HG03039 (cell line): ENCODE measurements around the gene CTTNBP2NL.

Experiments used
- ATAC-seq: cut with Tn5 transposase; IDR thresholded peaks from one replicate; pipeline ENCODE4 v1.9.1; 2021; ENCODE audit warnings: mild to moderate bottlenecking, moderate library complexity; ENCODE audit not compliant: unreplicated experiment

CTTNBP2NL gene

DNA sequence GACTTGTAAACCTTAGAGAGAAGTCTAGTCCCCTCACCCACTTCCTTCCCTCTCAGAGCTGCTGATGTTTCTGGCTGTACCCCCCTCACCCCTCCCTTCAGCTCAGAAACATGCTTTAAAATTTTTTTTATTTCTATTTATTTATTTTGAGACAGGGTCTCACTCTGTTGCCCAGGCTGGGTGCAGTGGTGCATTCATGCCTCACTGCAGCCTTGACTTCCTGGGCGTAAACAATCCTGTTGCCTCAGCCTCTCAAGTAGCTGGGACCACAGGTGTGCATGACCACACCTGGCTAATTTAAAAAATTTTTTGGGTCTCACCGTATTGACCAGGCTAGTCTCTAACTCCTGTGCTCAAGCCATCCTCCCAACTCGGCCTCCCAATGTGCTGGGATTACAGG lies 109.9 kb downstream of the CTTNBP2NL start:
- ATAC-seq, result no peak

DNA sequence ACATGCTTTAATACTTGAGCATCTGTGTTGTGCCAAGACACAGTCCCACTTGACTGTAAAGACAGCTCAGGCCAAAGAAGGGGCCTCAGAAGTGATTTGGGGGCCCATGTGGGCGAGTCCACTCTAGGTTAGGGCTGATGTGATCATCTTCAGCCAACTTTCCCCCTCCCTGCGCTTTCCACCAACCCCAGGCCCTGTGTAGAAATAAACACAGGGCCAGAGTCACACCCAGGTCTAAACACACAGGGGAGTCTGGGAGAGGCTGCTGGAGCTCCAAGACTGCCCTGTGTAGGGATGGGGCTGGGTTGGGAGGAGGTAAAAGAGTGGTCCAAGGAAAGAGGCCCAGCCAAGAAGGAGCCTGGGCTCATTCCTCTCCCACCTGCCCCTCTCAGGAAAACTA lies 110.3 kb downstream of the CTTNBP2NL start:
- ATAC-seq, result no peak

DNA sequence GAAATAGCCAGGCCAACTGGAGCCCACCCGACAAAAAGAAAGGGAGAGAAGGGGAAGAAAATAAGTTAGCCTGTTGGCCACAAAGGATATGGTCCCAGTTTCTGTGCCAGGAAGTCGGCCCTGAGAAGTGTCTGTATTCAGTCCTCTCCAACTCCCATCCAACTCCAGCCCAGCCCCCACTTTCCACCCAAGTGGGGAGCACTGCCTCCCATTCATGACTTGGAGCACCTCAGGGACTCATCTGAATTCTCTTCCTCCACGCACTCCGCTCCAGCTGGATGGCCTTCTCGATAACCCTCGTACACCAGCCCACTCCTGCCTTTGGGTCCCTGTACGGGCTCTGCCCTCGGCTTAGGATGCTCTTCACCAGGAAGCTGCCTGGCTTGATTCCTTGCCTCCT lies 110.7 kb downstream of the CTTNBP2NL start:
- ATAC-seq, result no peak

GRCh38 chr1:112507336-112507735 lies 111.3 kb downstream of the CTTNBP2NL start:
- ATAC-seq, result no peak

DNA sequence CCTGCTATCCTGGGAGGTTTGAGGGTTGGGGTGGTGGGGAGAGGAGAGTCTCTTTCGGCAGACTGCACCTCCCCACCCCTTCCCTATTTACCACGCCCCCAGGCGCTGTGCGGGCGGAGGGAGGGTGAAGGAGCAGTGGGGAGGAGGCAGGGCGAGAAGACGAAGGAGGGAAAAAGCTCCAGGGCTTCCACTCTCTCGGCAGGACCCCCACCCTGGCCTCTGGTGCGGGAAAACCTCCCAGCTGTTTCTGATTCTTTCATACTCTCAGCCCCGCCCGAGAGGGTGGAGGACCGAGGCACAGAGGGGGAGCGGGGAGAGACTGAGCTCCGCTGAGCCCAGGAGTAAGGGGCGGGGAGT lies 111.9 kb downstream of the CTTNBP2NL start:
- ATAC-seq, result no peak

DNA sequence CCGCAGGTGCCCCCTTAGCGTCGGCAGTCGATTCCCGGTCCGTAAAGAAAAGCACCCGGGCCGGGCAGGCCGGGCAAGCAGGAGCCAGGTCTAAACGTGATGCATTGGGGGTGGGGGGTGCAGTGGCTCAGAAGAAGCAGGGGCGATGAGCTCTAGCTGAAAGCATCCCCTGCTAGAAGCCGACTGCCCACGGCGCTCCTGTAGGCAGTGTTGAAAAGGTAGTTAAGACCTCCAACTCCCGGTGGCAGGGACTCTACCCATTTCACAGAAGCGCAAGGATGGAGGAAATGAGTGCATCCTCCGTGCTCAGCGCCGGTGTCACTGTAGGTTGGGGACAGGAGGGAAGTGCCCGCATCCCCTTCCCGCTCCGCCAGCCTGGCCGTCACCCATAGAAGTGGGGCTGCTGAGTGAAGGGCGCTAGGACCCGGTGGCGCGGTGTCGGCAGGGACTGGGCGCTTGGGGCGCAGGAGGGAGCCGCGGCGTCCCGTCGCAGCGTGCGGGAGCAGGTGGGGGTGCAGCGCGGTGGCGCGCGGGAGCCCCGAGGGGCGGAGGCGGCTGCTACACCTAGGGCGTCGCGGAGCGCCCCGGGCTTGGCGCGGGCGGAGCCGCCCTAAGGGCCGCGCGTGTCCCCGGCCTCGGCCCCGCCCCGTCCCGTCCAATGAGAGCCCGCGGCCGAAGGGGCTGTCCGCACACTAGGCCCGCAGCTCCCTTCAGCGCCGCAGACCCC lies 112.4 kb downstream of the CTTNBP2NL start, which contains the start of gene WNT2B:
Gene WNT2B, plus strand, starts transcription at position 688 of the 727 bp plus-strand sequence. CDS start 298 bp downstream, outside the sequence.
- ATAC-seq, result no peak

DNA sequence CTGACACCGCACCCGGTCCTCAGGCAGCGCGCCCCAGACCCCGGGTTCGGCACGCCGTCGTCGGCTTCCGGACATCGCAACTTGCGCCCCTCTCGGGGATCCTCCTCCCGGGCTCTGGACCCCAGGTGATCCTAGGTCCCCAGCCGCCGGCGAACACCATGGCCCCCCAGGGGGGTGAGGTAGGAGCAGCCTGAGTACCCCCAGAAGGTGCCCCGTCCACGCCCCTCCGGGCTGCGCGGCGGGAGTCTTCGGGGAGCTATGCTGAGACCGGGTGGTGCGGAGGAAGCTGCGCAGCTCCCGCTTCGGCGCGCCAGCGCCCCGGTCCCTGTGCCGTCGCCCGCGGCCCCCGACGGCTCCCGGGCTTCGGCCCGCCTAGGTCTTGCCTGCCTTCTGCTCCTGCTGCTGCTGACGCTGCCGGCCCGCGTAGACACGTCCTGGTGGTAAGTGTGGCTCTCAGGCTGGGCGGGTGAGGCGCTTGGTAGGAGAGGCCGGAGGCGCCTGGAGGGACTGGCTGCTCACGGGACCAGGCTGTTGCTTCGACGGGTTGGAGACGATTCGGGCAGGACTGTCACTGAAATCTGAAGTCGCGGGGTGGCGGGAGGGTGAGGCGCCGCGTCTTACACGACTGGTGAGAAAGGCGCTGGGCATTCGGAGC lies 113.1 kb downstream of the CTTNBP2NL start:
- no peak for ATAC-seq

DNA sequence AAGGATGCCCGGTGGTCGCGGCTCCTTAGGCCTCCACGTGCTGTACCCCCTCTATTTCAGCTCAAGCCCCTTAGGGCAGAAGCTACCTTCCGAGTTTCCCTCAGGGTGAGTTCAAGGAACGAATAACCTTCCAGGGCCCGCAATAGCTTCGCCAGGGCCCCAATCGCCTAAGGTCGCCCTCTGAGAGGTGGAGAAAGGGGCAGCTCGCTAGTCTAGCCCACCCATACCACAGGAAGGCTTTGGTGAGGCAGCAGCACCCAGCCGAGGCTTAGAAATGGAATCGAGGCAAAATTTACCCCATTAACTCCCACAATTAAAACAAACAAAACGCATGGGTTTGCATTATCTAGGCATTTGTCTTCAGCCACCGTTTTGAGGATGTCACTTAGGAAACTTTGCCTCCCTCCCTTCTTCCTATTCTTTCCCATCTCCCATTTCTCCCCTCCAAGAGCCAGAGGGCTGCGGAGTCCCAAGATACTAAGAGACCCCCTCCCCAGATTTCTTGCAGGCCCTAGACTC lies 113.7 kb downstream of the CTTNBP2NL start:
- ATAC-seq, result no peak

GRCh38 chr1:112510340-112510739 lies 114.3 kb downstream of the CTTNBP2NL start:
- ATAC-seq, result no peak
